CD14-positive monocyte (primary cell): ENCODE measurements around the gene SMARCAD1. TPM values are rescaled to one million over a fixed set of nuclear protein-coding genes. Genes with fewer than 3 reads are reported as not detected.

Experiments used
- DNase-seq, 3 donors: peaks; one replicate each; pipeline ENCODE4 v3.0.0-alpha.2; 2011 to 2022
- H2AFZ ChIP-seq: 2 replicates; pipeline ENCODE4 v1.6.0; 2012; ENCODE audit warnings: mild to moderate bottlenecking, low read depth, low read length, inconsistent platforms; ENCODE audit not compliant: insufficient read depth, poor library complexity, severe bottlenecking
- H3K27ac ChIP-seq, 2 donors: 1 replicate in 1 of 2; 2 replicates in 1 of 2; pipeline ENCODE4 v1.5.1; 2012 to 2013; ENCODE audit warnings: low read length in 2 of 2, control low read depth in 1 of 2, inconsistent platforms in 1 of 2, low read depth in 1 of 2, mild to moderate bottlenecking in 1 of 2
- H3K27me3 ChIP-seq, 2 donors: one replicate each; pipeline versions ENCODE4 v1.6.0 to v1.6.1; 2011 to 2013; ENCODE audit warnings: low read length in 2 of 2; ENCODE audit not compliant: control insufficient read depth in 2 of 2, insufficient read depth in 2 of 2
- H3K36me3 ChIP-seq, 2 donors: replicated peaks in 1 of 2; 1 replicate in 1 of 2; 2 replicates in 1 of 2; pipeline versions ENCODE4 v1.5.1 to v1.6.1; 2012 to 2013; ENCODE audit warnings: low read length in 2 of 2, control low read depth in 1 of 2, inconsistent platforms in 1 of 2, mild to moderate bottlenecking in 1 of 2; ENCODE audit not compliant: insufficient read depth in 2 of 2, control insufficient read depth in 1 of 2
- H3K4me1 ChIP-seq, 2 donors: 1 replicate in 1 of 2; 2 replicates in 1 of 2; pipeline versions ENCODE4 v1.5.1 to v1.6.1; 2012 to 2013; ENCODE audit warnings: low read length in 2 of 2, control low read depth in 1 of 2, inconsistent platforms in 1 of 2, mild to moderate bottlenecking in 1 of 2, moderate library complexity in 1 of 2; ENCODE audit not compliant: insufficient read depth in 2 of 2, control insufficient read depth in 1 of 2
- H3K4me2 ChIP-seq: replicated peaks from 2 replicates; pipeline ENCODE3; 2012; ENCODE audit warnings: low read length, moderate library complexity, mild to moderate bottlenecking; ENCODE audit not compliant: poor library complexity, severe bottlenecking; ENCODE audit errors: extremely low read depth
- H3K4me3 ChIP-seq, 3 experiments: fragments of 200-600 bp in 1 of 3; sonication (generic) in 1 of 3; replicated peaks in 1 of 3; 1 replicate in 2 of 3; 2 replicates in 1 of 3; pipeline ENCODE4 v1.5.1; 2011 to 2013; ENCODE audit warnings: low read length in 3 of 3, mild to moderate bottlenecking in 3 of 3, control low read depth in 2 of 3, low read depth in 2 of 3, inconsistent platforms in 1 of 3, moderate library complexity in 1 of 3
- H3K79me2 ChIP-seq: 2 replicates; pipeline ENCODE4 v1.6.0; 2012; ENCODE audit warnings: mild to moderate bottlenecking, control low read depth, inconsistent platforms, low read length, moderate library complexity; ENCODE audit not compliant: insufficient read depth
- H3K9ac ChIP-seq: 2 replicates; pipeline ENCODE4 v1.6.0; 2017; ENCODE audit warnings: low read length, mild to moderate bottlenecking; ENCODE audit not compliant: insufficient read depth, poor library complexity, severe bottlenecking
- H3K9me3 ChIP-seq, 2 donors: replicated peaks in 1 of 2; 1 replicate in 1 of 2; 2 replicates in 1 of 2; pipeline versions ENCODE4 v1.5.1 to v1.6.1; 2012 to 2013; ENCODE audit warnings: low read length in 2 of 2, control low read depth in 1 of 2; ENCODE audit not compliant: control insufficient read depth in 1 of 2, insufficient read depth in 1 of 2
- H4K20me1 ChIP-seq: 2 replicates; pipeline ENCODE4 v1.6.0; 2012; ENCODE audit warnings: mild to moderate bottlenecking, low read length, control low read depth, moderate library complexity; ENCODE audit not compliant: insufficient read depth
- H3K27ac Mint-ChIP-seq, 7 donors: one replicate each; pipeline ENCODE4 v1.8.0; 2020; ENCODE audit warnings: mild to moderate bottlenecking in 7 of 7, mixed read lengths in 7 of 7, moderate library complexity in 6 of 7, inconsistent platforms in 2 of 7
- H3K27me3 Mint-ChIP-seq, 3 donors: one replicate each; pipeline ENCODE4 v1.8.0; 2021 to 2022; ENCODE audit warnings: low read depth in 3 of 3, mild to moderate bottlenecking in 3 of 3, mixed read lengths in 3 of 3, moderate library complexity in 3 of 3, inconsistent platforms in 1 of 3
- H3K36me3 Mint-ChIP-seq, 2 donors: one replicate each; pipeline ENCODE4 v1.8.0; 2020; ENCODE audit warnings: mixed read lengths in 2 of 2, inconsistent platforms in 1 of 2, mild to moderate bottlenecking in 1 of 2
- H3K4me1 Mint-ChIP-seq: one replicate; pipeline ENCODE4 v1.8.0; 2020; ENCODE audit warnings: mild to moderate bottlenecking, mixed read lengths
- H3K4me3 Mint-ChIP-seq, 2 donors: one replicate each; pipeline ENCODE4 v1.8.0; 2020; ENCODE audit warnings: mild to moderate bottlenecking in 2 of 2, mixed read lengths in 2 of 2, moderate library complexity in 1 of 2
- H3K9me3 Mint-ChIP-seq, 7 donors: one replicate each; pipeline ENCODE4 v1.8.0; 2020 to 2022; ENCODE audit warnings: mixed read lengths in 7 of 7, mild to moderate bottlenecking in 6 of 7, moderate library complexity in 6 of 7, inconsistent platforms in 2 of 7
- CTCF ChIP-seq: fragments of 200-600 bp; IDR thresholded peaks from one replicate; pipeline ENCODE4 v1.8.0; 2022; ENCODE audit warnings: antibody characterized with exemption, mild to moderate bottlenecking
- WGBS: methylation state at CpG from one replicate; pipeline ENCODE4 v1.1.5; 2013; ENCODE audit warnings: missing lambda C conversion rate; ENCODE audit not compliant: insufficient coverage; 5-methylcytosine and 5-hydroxymethylcytosine counted together
- intact Hi-C, 2 donors: fragments of 100-400 bp; cut with micrococcal nuclease; formaldehyde crosslinking; loops; one replicate each; pipeline versions ENCODE4 v1.15.0 to v1.15.1; 2023
- polyA plus RNA-seq, 3 donors: library from polyadenylated mRNA; depleted of rRNA in 1 of 3; unstranded in 2 of 3; stranded (reverse) in 1 of 3; fragments of 300-500 nt in 2 of 3; fragments of >200 nt in 1 of 3; fragmentation: Illumina TruSeq in 2 of 3; gene quantifications; 1 replicate in 2 of 3; 2 replicates in 1 of 3; pipeline ENCODE4 v1.2.3, GENCODE V29; 2012 to 2021

SMARCAD1 gene
- polyA plus RNA-seq, 3 donors: 4.9 to 7.0 (median 6.6) TPM

GRCh38 chr4:94325835-94326234 is 118.2 kb downstream of the SMARCAD1 start:
- peaks cover 22 to 36% (median 34%) of the 10 kb centered on the region in 7 donors for H3K9me3 Mint-ChIP-seq
- intact Hi-C loops: no loop called here
- Histone ChIP-seq H3K27me3 (no peaks in the 10 kb centered on the region), H3K79me2 (no peaks in the 10 kb centered on the region), H3K9me3 (peaks cover 28 to 29% of the 10 kb centered on the region in 2 donors), H3K9ac (no peak overlapping the region), H3K4me1 (no peaks in the 10 kb centered on the region), H3K27ac (no peak overlapping the region), H2AFZ (no peak overlapping the region), H3K4me3 (no peak overlapping the region), H4K20me1 (no peaks in the 10 kb centered on the region), H3K36me3 (no peaks in the 10 kb centered on the region), H3K4me2 (no peak overlapping the region)
- no CpG with 5 or more reads among the region's 1 CpG for WGBS
- TF ChIP-seq CTCF: no peak
- DNase-seq: no peak
- H3K36me3 Mint-ChIP-seq: no peaks in the 10 kb centered on the region
- no peaks in the 10 kb centered on the region for H3K27me3 Mint-ChIP-seq
- no peak overlapping the region for H3K4me3 Mint-ChIP-seq
- no peak overlapping the region for H3K27ac Mint-ChIP-seq
- no peaks in the 10 kb centered on the region for H3K4me1 Mint-ChIP-seq

- no peak overlapping the region for H3K27ac ChIP-seq
These were observed 122.3 kb downstream of the SMARCAD1 start for GRCh38 chr4:94329933-94330332.

More at GRCh38 chr4:94329933-94330332, 122.3 kb downstream of the SMARCAD1 start:
- Mint-ChIP-seq H3K27me3 (peaks cover 0 to 2% (median 0%) of the 10 kb centered on the region in 3 donors), H3K4me1 (peaks cover 4% of the 10 kb centered on the region), H3K36me3 (no peaks in the 10 kb centered on the region), H3K4me3 (no peak overlapping the region), H3K9me3 (peaks cover 14 to 31% (median 22%) of the 10 kb centered on the region in 7 donors), H3K27ac (no peak overlapping the region)
- Histone ChIP-seq H4K20me1 (no peaks in the 10 kb centered on the region), H3K9ac (no peak overlapping the region), H3K9me3 (peaks cover 23 to 26% of the 10 kb centered on the region in 2 donors), H3K4me1 (peaks cover 0 to 2% of the 10 kb centered on the region in 2 donors), H3K4me3 (no peak overlapping the region), H3K27me3 (no peaks in the 10 kb centered on the region), H3K4me2 (no peak overlapping the region), H3K36me3 (no peaks in the 10 kb centered on the region), H3K79me2 (no peaks in the 10 kb centered on the region), H2AFZ (no peak overlapping the region)
- no peak for DNase-seq
- no peak for TF ChIP-seq CTCF
- WGBS: 78% methylated on average over 1 of the region's 1 CpG
- intact Hi-C loops: no loop called here
